Kidney epithelial cell (primary cell): ENCODE measurements around the gene CPA4. TPM values are rescaled to one million over a fixed set of nuclear protein-coding genes. Genes with fewer than 3 reads are reported as not detected.

Source experiments
- DNase-seq: peaks from one replicate; pipeline ENCODE4 v3.0.0-alpha.2; 2010; ENCODE audit warnings: low read depth
- H3K27me3 ChIP-seq: 2 replicates; pipeline ENCODE4 v1.6.0; 2011; ENCODE audit warnings: low read length; ENCODE audit not compliant: control insufficient read depth, insufficient read depth
- H3K36me3 ChIP-seq: 2 replicates; pipeline ENCODE4 v1.5.1; 2011; ENCODE audit warnings: low read length; ENCODE audit not compliant: control insufficient read depth, insufficient read depth
- H3K4me3 ChIP-seq: 2 replicates; pipeline ENCODE4 v1.5.1; 2011; ENCODE audit warnings: low read depth, mild to moderate bottlenecking, control low read depth, low read length
- CTCF ChIP-seq: IDR thresholded peaks from 2 replicates; pipeline ENCODE4 v1.5.1; 2011; ENCODE audit warnings: mild to moderate bottlenecking, moderate library complexity, low read length, control low read depth, inconsistent platforms; ENCODE audit not compliant: insufficient read depth, poor library complexity, severe bottlenecking
- total RNA-seq: library from RNA; depleted of rRNA; stranded (reverse); fragments of >200 nt; gene quantifications from 2 replicates; pipeline ENCODE4 v1.2.3, GENCODE V29; 2015

Gene CPA4
- total RNA-seq, 1 donor from 2014 or later = 0.25 TPM

- Histone ChIP-seq H3K27me3 (no peaks in the 10 kb centered on the region), H3K36me3 (no peaks in the 10 kb centered on the region), H3K4me3 (no peak overlapping the region)
- DNase-seq = no peak
- no peak for TF ChIP-seq CTCF
These were observed 9.7 kb downstream of the CPA4 start for GRCh38 chr7:130302649-130303048.

- no peak for TF ChIP-seq CTCF
- no peaks in the 10 kb centered on the region for H3K36me3 ChIP-seq
These were observed 10.2 kb downstream of the CPA4 start for GRCh38 chr7:130303127-130303526.

GRCh38 chr7:130303551-130303950 lies 10.6 kb downstream of the CPA4 start:
- no peaks in the 10 kb centered on the region for H3K36me3 ChIP-seq
- no peak for TF ChIP-seq CTCF

More at GRCh38 chr7:130303127-130303526, 10.2 kb downstream of the CPA4 start:
- DNase-seq = no peak
- Histone ChIP-seq H3K4me3 (no peak overlapping the region), H3K27me3 (no peaks in the 10 kb centered on the region)

GRCh38 chr7:130303982-130304381 lies 11.0 kb downstream of the CPA4 start:
- TF ChIP-seq CTCF = no peak
- Histone ChIP-seq H3K27me3 (no peaks in the 10 kb centered on the region), H3K36me3 (no peaks in the 10 kb centered on the region)

More at GRCh38 chr7:130303551-130303950, 10.6 kb downstream of the CPA4 start:
- no peak for DNase-seq
- Histone ChIP-seq H3K27me3 (no peaks in the 10 kb centered on the region), H3K4me3 (no peak overlapping the region)

GRCh38 chr7:130304878-130305277 lies 11.9 kb downstream of the CPA4 start:
- no peak for DNase-seq
- H3K36me3 ChIP-seq = no peaks in the 10 kb centered on the region
- TF ChIP-seq CTCF = no peak
- no peaks in the 10 kb centered on the region for H3K27me3 ChIP-seq
- H3K4me3 ChIP-seq = no peak overlapping the region

More at GRCh38 chr7:130303982-130304381, 11.0 kb downstream of the CPA4 start:
- DNase-seq = no peak
- no peak overlapping the region for H3K4me3 ChIP-seq

- H3K4me3 ChIP-seq = no peak overlapping the region
- H3K36me3 ChIP-seq = no peaks in the 10 kb centered on the region
- TF ChIP-seq CTCF = no peak
- no peaks in the 10 kb centered on the region for H3K27me3 ChIP-seq
- DNase-seq = no peak
These were observed 12.6 kb downstream of the CPA4 start for GRCh38 chr7:130305433-130306042.
